Suppressor macrophage treated with lipopolysaccharide for 1 hour (primary cell): ENCODE data around the gene ADCY9.

Source experiments
- DNase-seq, 3 donors: peaks; one replicate each; pipeline ENCODE4 v3.0.0-alpha.2; 2020 to 2022

The ADCY9 gene

GRCh38 chr16:3999479-4000325, 116.5 kb downstream of the ADCY9 start:
- no peak for DNase-seq

GRCh38 chr16:3998793-3999478, 117.3 kb downstream of the ADCY9 start:
- DNase-seq, result no peak

- no peak for DNase-seq
These were observed 118.9 kb downstream of the ADCY9 start for GRCh38 chr16:3997231-3997841.

GRCh38 chr16:3995001-3995400, 121.2 kb downstream of the ADCY9 start:
- no peak for DNase-seq

GRCh38 chr16:3993052-3993785, 123.0 kb downstream of the ADCY9 start:
- DNase-seq, result no peak

- DNase-seq, result peak in 1 of 3 donors; percentile 50
These were observed 123.8 kb downstream of the ADCY9 start for GRCh38 chr16:3992297-3993051.

GRCh38 chr16:3988824-3989223, 127.4 kb downstream of the ADCY9 start:
- DNase-seq, result no peak

GRCh38 chr16:3988011-3988410, 128.2 kb downstream of the ADCY9 start:
- peak in 2 of 3 donors; percentile 32 to 35 for DNase-seq

- no peak for DNase-seq
These were observed 129.0 kb downstream of the ADCY9 start for GRCh38 chr16:3987231-3987630.

- DNase-seq, result no peak
These were observed 130.1 kb downstream of the ADCY9 start for GRCh38 chr16:3986235-3986544.

- no peak for DNase-seq
These were observed 131.9 kb downstream of the ADCY9 start for GRCh38 chr16:3984111-3985060.

GRCh38 chr16:3983081-3983520, 133.1 kb downstream of the ADCY9 start:
- peak; percentile 57 to 78 (median 66) for DNase-seq

- DNase-seq, result no peak
These were observed 134.0 kb downstream of the ADCY9 start for GRCh38 chr16:3982216-3982615.

- no peak for DNase-seq
These were observed 135.8 kb downstream of the ADCY9 start for GRCh38 chr16:3980253-3981111.

GRCh38 chr16:3979518-3979917, 136.7 kb downstream of the ADCY9 start:
- DNase-seq, result no peak

- no peak for DNase-seq
These were observed 137.2 kb downstream of the ADCY9 start for GRCh38 chr16:3979070-3979469.

- DNase-seq, result no peak
These were observed 138.9 kb downstream of the ADCY9 start for GRCh38 chr16:3977376-3977775.

- no peak for DNase-seq
These were observed 141.5 kb downstream of the ADCY9 start for GRCh38 chr16:3974751-3975150.

- no peak for DNase-seq
These were observed 144.5 kb downstream of the ADCY9 start for GRCh38 chr16:3971706-3972105.

GRCh38 chr16:3971261-3971660, 145.0 kb downstream of the ADCY9 start:
- DNase-seq, result peak; percentile 74 to 92 (median 87)
